Left ventricle myocardium inferior (tissue), 1 donor: ENCODE results near the gene SYNDIG1. TPM values are rescaled to one million over a fixed set of nuclear protein-coding genes. Genes with fewer than 3 reads are reported as not detected.

Experiments used
- DNase-seq: peaks from one replicate; pipeline ENCODE4 v3.0.0-alpha.2; 2020
- H3K27ac ChIP-seq: fragments of 200-600 bp; replicated peaks from 2 replicates; pipeline ENCODE4 v1.8.0; 2021
- H3K27me3 ChIP-seq: fragments of 200-600 bp; 2 replicates; pipeline ENCODE4 v1.8.0; 2021; ENCODE audit warnings: low read depth
- H3K36me3 ChIP-seq: fragments of 200-600 bp; 2 replicates; pipeline ENCODE4 v1.8.0; 2021
- H3K4me1 ChIP-seq: fragments of 200-600 bp; 2 replicates; pipeline ENCODE4 v1.8.0; 2021
- H3K4me3 ChIP-seq: fragments of 200-600 bp; 2 replicates; pipeline ENCODE4 v1.8.0; 2021; ENCODE audit warnings: mild to moderate bottlenecking, moderate library complexity
- H3K9me3 ChIP-seq: fragments of 200-600 bp; replicated peaks from 2 replicates; pipeline ENCODE4 v1.8.0; 2021
- CTCF ChIP-seq: fragments of 200-600 bp; IDR thresholded peaks from 2 replicates; pipeline ENCODE4 v1.8.0; 2021; ENCODE audit warnings: antibody characterized with exemption, mild to moderate bottlenecking, borderline replicate concordance
- intact Hi-C: fragments of 100-400 bp; cut with micrococcal nuclease; formaldehyde crosslinking; loops from one replicate; pipeline ENCODE4 v1.11.0; 2022
- total RNA-seq: library from RNA; stranded (reverse); fragmentation: NEBNext Ultra II Directional; extraction: Animal tissue kit (Norgen Biotek cat#: 25700); gene quantifications from one replicate; pipeline ENCODE4 v1.2.1, GENCODE V29; 2021
- donor health status: DM: no; HTN: yes; CAD: no; lungs with severe emphysema.

The SYNDIG1 gene
- total RNA-seq, 1 donor from 2014 or later = 21.4 TPM

GRCh38 chr20:24589381-24589780 lies 120.0 kb downstream of the SYNDIG1 start:
- H3K4me3 ChIP-seq = no peak overlapping the region
- H3K36me3 ChIP-seq = no peaks in the 10 kb centered on the region
- H3K27ac ChIP-seq = no peak overlapping the region
- H3K27me3 ChIP-seq = no peaks in the 10 kb centered on the region
- no peak for TF ChIP-seq CTCF
- peaks cover 7% of the 10 kb centered on the region for H3K9me3 ChIP-seq
- no peaks in the 10 kb centered on the region for H3K4me1 ChIP-seq
- DNase-seq = no peak
- intact Hi-C loops = no loop called here

- Histone ChIP-seq H3K4me1 (no peaks in the 10 kb centered on the region), H3K36me3 (no peaks in the 10 kb centered on the region), H3K4me3 (no peak overlapping the region), H3K9me3 (peaks cover 10% of the 10 kb centered on the region), H3K27ac (no peak overlapping the region), H3K27me3 (no peaks in the 10 kb centered on the region)
- no peak for DNase-seq
- no peak for TF ChIP-seq CTCF
- intact Hi-C loops = no loop called here
Observed at GRCh38 chr20:24589815-24590177, 120.4 kb downstream of the SYNDIG1 start.

GRCh38 chr20:24590178-24590982 lies 121.0 kb downstream of the SYNDIG1 start:
- no peak for TF ChIP-seq CTCF
- Histone ChIP-seq H3K36me3 (no peaks in the 10 kb centered on the region), H3K27me3 (no peaks in the 10 kb centered on the region), H3K4me1 (no peaks in the 10 kb centered on the region), H3K4me3 (no peak overlapping the region), H3K9me3 (peaks cover 10% of the 10 kb centered on the region), H3K27ac (no peak overlapping the region)
- intact Hi-C loops = no loop called here
- DNase-seq = no peak

GRCh38 chr20:24597051-24597450 lies 127.6 kb downstream of the SYNDIG1 start:
- DNase-seq = no peak
- no peak for TF ChIP-seq CTCF
- intact Hi-C loops = no loop called here
- no peaks in the 10 kb centered on the region for H3K36me3 ChIP-seq
- no peaks in the 10 kb centered on the region for H3K4me1 ChIP-seq
- no peaks in the 10 kb centered on the region for H3K27me3 ChIP-seq
- no peak overlapping the region for H3K4me3 ChIP-seq
- peaks cover 24% of the 10 kb centered on the region for H3K9me3 ChIP-seq
- no peak overlapping the region for H3K27ac ChIP-seq

GRCh38 chr20:24598346-24598745 lies 128.9 kb downstream of the SYNDIG1 start:
- TF ChIP-seq CTCF = no peak
- no peak overlapping the region for H3K27ac ChIP-seq
- no peak for DNase-seq
- intact Hi-C loops = no loop called here
- H3K36me3 ChIP-seq = no peaks in the 10 kb centered on the region
- no peaks in the 10 kb centered on the region for H3K4me1 ChIP-seq
- peaks cover 24% of the 10 kb centered on the region for H3K9me3 ChIP-seq
- no peaks in the 10 kb centered on the region for H3K27me3 ChIP-seq
- H3K4me3 ChIP-seq = no peak overlapping the region
